ENCODE results near the gene CDKAL1.

- TF ChIP-seq EZH2 (IDR thresholded peaks at IDR 0.05) (no peak), CTCF (IDR thresholded peaks at IDR 0.05) (no peak)
Measured at GRCh38 chr6:21158149-21158548, 623.9 kb downstream of the CDKAL1 start.

Data from neural progenitor cell (in vitro differentiated cells).